ENCODE measurements around the gene DHRS1. TPM values are rescaled to one million over a fixed set of nuclear protein-coding genes. Genes with fewer than 3 reads are reported as not detected.

DHRS1 gene
- total RNA-seq, 1 experiment from 2014 or later = 34.7 TPM

GRCh38 chr14:24254630-24255392 lies 44.8 kb downstream of the DHRS1 start:
- no peaks in the 10 kb centered on the region for H3K9me2 ChIP-seq (ENCODE audit: insufficient read depth)
- no peaks in the 10 kb centered on the region for H3K79me2 ChIP-seq (ENCODE audit: insufficient read depth, low read length)
- intact Hi-C loops (cut with micrococcal nuclease) = no loop called here
- no peaks in the 10 kb centered on the region for H4K20me1 ChIP-seq (ENCODE audit: insufficient read depth)
- no peak overlapping the region for H2AFZ ChIP-seq (ENCODE audit: low read depth, low read length, poor library complexity, severe bottlenecking)
- POLR2A ChIA-PET = no interaction called here
- RAD21 ChIA-PET (ENCODE audit: low non-redundant PET in 1 of 2, low total read pairs in 2 of 2, uncharacterized antibody in 2 of 2, unreplicated experiment in 2 of 2) = no interaction called here
- TF ChIP-seq ELF1 (IDR thresholded peaks at IDR 0.05; ENCODE audit: borderline replicate concordance, low read depth) = no peak
- no peak for TF ChIP-seq JUND (IDR thresholded peaks at IDR 0.05)
- no peak for TF ChIP-seq SIN3A (IDR thresholded peaks at IDR 0.05; ENCODE audit: low read depth)
- TF ChIP-seq POLR2AphosphoS5 (IDR thresholded peaks at IDR 0.05; ENCODE audit: low read depth, low read length) = no peak
- TF ChIP-seq CBX3 (IDR thresholded peaks at IDR 0.05; ENCODE audit: low read depth) = no peak
- no peak for TF ChIP-seq ZFX (IDR thresholded peaks at IDR 0.05)
- TF ChIP-seq CEBPB (IDR thresholded peaks at IDR 0.05; ENCODE audit: low read depth) = no peak
- H3K4me3 ChIP-seq (replicated peaks in 1 of 2; ENCODE audit: low read depth in 1 of 2, low read length in 2 of 2) = no peak overlapping the region
- no peak overlapping the region for H3K4me2 ChIP-seq (ENCODE audit: low read length)
- no peak for ATAC-seq
- no peaks in the 10 kb centered on the region; a peak in 1 of 4 replicates for H3K36me3 ChIP-seq (ENCODE audit: control insufficient read depth in 1 of 2, insufficient read depth in 2 of 2, low read length in 2 of 2)
- peaks cover 10 to 17% of the 10 kb centered on the region in 2 experiments for H3K4me1 ChIP-seq (ENCODE audit: control insufficient read depth in 1 of 2, insufficient read depth in 2 of 2, low read length in 2 of 2)
- CTCF ChIA-PET = no interaction called here
- H3K9me3 ChIP-seq (ENCODE audit: control insufficient read depth in 1 of 2, insufficient read depth in 1 of 2, low read depth in 1 of 2, low read length in 2 of 2) = no peaks in the 10 kb centered on the region
- no peak for DNase-seq (ENCODE audit: low read depth, low spot score)
- H3K27ac ChIP-seq (ENCODE audit: low read depth, low read length) = no peak overlapping the region
- no TSS peak for BruUV-seq (replicated peaks)
- H3K9ac ChIP-seq (ENCODE audit: low read length) = no peak overlapping the region
- H3K27me3 ChIP-seq (ENCODE audit: insufficient read depth, low read length) = no peaks in the 10 kb centered on the region

- Histone ChIP-seq H3K4me2 (ENCODE audit: low read length) (no peak overlapping the region), H3K4me1 (ENCODE audit: control insufficient read depth in 1 of 2, insufficient read depth in 2 of 2, low read length in 2 of 2) (peaks cover 4 to 8% of the 10 kb centered on the region in 2 experiments), H3K79me2 (ENCODE audit: insufficient read depth, low read length) (no peaks in the 10 kb centered on the region), H2AFZ (ENCODE audit: low read depth, low read length, poor library complexity, severe bottlenecking) (no peak overlapping the region), H3K9ac (ENCODE audit: low read length) (no peak overlapping the region), H3K4me3 (replicated peaks in 1 of 2; ENCODE audit: low read depth in 1 of 2, low read length in 2 of 2) (no peak overlapping the region), H3K27ac (ENCODE audit: low read depth, low read length) (no peak overlapping the region), H4K20me1 (ENCODE audit: insufficient read depth) (no peaks in the 10 kb centered on the region), H3K27me3 (ENCODE audit: insufficient read depth, low read length) (no peaks in the 10 kb centered on the region), H3K36me3 (ENCODE audit: control insufficient read depth in 1 of 2, insufficient read depth in 2 of 2, low read length in 2 of 2) (no peaks in the 10 kb centered on the region; a peak in 1 of 4 replicates), H3K9me3 (ENCODE audit: control insufficient read depth in 1 of 2, insufficient read depth in 1 of 2, low read depth in 1 of 2, low read length in 2 of 2) (no peaks in the 10 kb centered on the region), H3K9me2 (ENCODE audit: insufficient read depth) (no peaks in the 10 kb centered on the region)
- RAD21 ChIA-PET (ENCODE audit: low non-redundant PET in 1 of 2, low total read pairs in 2 of 2, uncharacterized antibody in 2 of 2, unreplicated experiment in 2 of 2) = no interaction called here
- no TSS peak for BruUV-seq (replicated peaks)
- DNase-seq (ENCODE audit: low read depth, low spot score) = no peak
- CTCF ChIA-PET = no interaction called here
- intact Hi-C loops (cut with micrococcal nuclease) = no loop called here
- no peak for ATAC-seq
- POLR2A ChIA-PET = no interaction called here
- TF ChIP-seq POLR2A (IDR thresholded peaks at IDR 0.05; ENCODE audit: borderline replicate concordance, extremely low read depth, insufficient read depth, insufficient read length) (no peak), SRF (IDR thresholded peaks at IDR 0.05; ENCODE audit: low read depth) (no peak), SIN3A (IDR thresholded peaks at IDR 0.05; ENCODE audit: low read depth) (no peak), ELF1 (IDR thresholded peaks at IDR 0.05; ENCODE audit: borderline replicate concordance, low read depth) (no peak), TCF7L2 (IDR thresholded peaks at IDR 0.05; ENCODE audit: borderline replicate concordance, extremely low read depth, insufficient read depth, insufficient read length) (no peak), RAD21 (IDR thresholded peaks at IDR 0.05; ENCODE audit: low read depth) (no peak), EZH2 (IDR thresholded peaks at IDR 0.05) (no peak), REST (IDR thresholded peaks at IDR 0.05; ENCODE audit: low read depth) (no peak), FOSL1 (IDR thresholded peaks at IDR 0.05; ENCODE audit: low read depth) (no peak), ATF3 (IDR thresholded peaks at IDR 0.05) (no peak), EZH2phosphoT487 (IDR thresholded peaks at IDR 0.05; ENCODE audit: borderline replicate concordance) (no peak), POLR2AphosphoS5 (IDR thresholded peaks at IDR 0.05; ENCODE audit: low read depth, low read length) (no peak)
These were observed 45.6 kb downstream of the DHRS1 start for GRCh38 chr14:24253936-24254335.

Data from HCT116 (cell line).